Fibroblast of peridontal ligament (primary cell): Measurements from ENCODE around the gene BOLA2B.
"Not testable (repeated sequence)": the region's sequence is repeated elsewhere in the genome, so short reads cannot be mapped to it uniquely, and the experiment has no call there.

ENCODE experiments used
- DNase-seq: peaks from one replicate; pipeline ENCODE4 v3.0.0-alpha.2; 2010; ENCODE audit errors: extremely low read depth

BOLA2B gene

DNA sequence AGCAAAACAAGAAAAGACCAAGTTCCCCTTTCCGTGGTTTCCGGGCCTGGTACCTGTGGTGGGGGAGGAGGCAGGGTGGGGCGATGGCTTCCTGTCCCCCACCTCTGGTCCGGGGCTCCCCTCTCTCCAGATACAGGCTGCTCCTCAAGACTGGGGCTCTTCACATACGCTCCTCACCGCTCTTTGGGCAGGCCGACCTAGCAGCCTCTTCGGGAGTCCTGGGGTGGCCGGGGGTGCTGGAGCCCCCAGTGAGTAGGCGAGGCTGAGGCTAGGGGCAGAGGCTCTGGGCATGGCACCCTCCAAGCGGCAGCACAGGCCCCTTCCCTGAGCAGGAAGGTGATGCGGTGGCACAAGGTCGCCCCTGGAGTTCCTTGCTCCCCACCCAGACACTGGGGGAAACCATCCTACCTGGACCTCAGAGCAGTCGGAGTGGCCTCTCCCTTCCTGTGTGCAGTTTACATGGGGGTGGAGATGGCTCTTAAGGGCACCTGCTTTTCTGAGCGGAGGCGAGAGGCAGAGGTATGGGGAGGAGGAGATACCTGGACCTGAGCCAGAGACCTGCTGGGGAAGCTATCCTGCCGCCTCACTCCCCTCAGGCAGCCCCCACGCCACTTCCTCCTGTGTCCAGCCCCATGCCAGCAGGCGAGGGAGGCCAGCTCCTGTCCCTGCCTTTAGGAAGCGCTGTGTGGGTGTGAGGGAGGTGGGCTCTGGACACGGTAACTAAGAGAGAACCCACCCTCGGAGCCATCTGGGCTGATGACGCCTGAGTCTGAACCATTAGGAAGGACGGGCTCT lies 9.2 kb downstream of the BOLA2B start:
- DNase-seq: no peak

DNA sequence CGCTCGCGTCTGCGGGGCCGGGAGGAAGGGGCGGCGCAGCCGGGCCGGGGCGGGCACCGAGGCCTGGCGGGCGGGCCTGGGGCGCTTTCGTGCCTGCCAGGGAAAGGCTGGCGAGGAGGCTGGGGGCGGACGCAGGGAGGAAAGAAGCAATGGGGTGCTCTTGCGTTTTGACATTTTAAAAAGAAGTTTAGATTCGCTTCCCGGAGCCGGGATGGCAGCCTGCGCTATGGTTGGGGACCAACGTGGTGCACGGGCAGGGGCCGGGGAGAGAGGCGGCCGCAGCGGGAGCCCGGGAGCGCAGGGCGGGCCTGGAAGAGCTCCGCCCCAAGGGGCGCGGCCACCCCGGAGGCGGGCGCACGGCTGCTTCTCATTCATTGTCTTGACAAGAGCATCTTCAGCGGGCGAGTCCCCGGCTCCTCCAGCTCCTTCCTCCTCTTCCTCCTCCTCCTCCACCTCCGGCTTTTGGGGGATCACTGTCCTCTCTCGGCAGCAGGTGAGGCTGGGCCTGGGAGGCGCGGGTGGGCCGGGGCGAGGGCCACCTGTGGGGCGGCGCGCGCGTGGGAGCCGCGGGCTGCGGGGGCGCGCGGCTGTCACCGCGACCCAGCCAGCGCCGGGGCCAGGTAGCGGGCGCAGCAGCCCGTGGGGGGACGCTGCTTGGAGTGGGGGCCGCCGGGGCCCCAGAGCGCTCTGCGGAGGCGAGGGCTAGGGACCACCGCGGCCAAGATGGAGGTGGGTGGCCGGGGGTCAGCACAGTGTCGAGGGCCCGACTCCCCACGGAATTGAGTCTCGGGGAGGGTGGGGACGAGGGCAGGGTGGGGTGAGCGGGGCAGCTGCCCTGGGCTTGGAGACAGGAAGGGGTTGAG lies 10.0 kb downstream of the BOLA2B start, which contains the start of gene CORO1A:
TSS of gene CORO1A (plus strand) at position 370 of the 863 bp plus-strand sequence. CDS start 1,608 bp downstream, outside the sequence.
- DNase-seq: peak; percentile 63

DNA sequence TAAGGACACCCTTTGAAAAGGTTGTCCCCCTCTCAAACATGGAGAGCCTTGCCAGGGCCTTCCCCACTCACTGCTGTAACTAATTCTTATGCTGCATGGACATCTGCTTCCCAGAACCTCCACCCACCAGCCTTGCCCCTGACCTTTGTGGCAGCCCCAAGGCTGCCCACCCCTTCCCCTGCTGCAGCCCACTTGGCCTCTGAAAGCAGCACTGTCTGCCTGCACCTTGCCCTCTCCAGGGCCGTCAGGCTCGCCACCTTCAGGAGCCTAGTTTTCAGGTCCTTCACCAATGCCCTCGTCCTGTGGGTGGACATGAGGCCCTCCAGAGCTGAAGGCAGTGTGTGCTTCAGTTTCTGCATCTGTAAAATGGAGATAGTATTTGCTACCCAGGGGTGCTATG lies 12.7 kb downstream of the BOLA2B start:
- DNase-seq: no peak

DNA sequence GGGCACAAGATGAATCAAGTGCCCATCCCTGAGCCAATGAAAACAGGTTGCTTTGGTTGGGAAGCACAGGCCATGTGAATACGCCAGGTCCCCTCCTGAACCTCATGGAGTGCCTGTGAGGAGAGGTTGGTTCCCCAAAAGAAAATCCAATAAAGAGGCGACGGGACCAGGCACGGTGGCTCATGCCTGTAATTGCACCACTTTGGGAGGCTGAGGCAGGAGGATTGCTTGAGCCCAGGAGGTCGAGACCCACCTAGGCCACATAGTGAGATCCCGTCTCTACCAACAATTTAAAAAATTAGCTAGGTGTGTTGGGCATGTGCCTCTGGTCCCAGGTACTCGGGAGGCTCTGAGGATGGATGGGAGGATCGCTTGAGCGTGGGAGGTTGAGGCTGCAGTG lies 13.5 kb downstream of the BOLA2B start:
- no peak for DNase-seq

DNA sequence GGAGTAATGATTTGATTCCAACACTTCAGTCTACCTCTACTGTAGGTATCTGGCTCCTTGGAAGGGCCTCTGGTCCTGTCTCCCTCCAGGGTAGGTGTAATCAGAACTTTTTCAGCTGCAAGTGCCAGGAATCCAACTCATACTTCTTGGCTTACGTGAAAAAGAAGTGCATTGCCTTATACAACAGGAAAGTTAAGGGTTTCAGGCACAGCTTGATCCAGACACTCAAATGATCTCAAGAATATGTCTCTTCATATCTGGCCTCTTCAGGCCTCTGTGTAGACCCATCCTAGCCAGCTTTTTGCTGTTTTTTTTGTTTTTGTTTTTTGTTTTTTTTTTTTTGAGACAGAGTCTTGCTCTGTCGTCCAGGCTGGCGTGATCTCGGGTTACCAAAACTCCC lies 14.3 kb downstream of the BOLA2B start:
- no peak for DNase-seq

DNA sequence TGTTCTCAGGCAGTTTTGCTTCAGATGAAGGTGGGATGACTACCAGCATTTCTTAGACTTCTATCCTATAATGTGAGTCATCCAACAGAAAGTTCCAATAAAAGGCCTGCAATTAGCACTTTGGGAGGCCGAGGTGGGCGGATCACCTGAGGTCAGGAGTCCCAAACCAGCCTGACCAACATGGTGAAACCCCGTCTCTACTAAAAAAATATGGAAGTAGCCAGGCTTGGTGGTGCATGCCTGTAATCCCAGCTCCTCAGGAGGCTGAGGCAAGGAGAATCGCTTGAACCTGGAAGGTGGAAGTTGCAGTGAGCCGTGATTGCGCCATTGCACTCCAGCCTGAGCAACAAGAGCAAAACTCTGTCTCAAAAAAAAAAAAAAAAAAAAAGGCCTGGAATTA lies 16.6 kb downstream of the BOLA2B start:
- DNase-seq: not testable (repeated sequence)

DNA sequence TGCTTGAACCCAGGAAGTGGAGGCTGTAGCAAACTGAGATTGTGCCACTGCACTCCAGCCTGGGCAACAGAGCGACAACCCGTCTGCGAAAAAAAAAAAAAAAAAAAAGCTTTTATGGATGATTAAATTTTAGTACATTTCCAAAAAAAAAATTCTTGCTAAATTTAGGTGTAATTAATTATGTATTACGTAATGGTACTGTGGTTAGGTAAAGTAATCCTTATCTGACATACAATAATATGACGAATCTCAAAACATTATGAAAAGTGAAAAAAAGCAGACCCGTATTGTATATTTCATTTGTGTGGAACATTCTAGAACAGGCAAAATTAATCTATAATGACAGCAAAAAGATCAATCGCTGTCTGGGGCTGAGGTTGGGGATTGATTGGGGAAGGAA lies 20.4 kb downstream of the BOLA2B start:
- DNase-seq: no peak

DNA sequence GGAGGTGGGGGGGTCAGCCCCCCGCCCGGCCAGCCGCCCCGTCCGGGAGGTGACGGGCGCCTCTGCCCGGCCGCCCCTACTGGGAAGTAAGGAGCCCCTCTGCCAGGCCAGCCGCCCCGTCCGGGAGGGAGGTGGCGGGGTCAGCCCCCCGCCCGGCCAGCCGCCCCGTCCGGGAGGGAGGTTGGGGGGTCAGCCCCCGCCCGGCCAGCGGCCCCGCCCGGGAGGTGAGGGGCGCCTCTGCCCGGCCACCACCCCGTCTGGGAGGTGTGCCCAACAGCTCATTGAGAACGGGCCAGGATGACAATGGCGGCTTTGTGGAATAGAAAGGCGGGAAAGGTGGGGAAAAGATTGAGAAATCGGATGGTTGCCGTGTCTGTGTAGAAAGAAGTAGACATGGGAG lies 23.3 kb downstream of the BOLA2B start:
- not testable (repeated sequence) for DNase-seq

DNA sequence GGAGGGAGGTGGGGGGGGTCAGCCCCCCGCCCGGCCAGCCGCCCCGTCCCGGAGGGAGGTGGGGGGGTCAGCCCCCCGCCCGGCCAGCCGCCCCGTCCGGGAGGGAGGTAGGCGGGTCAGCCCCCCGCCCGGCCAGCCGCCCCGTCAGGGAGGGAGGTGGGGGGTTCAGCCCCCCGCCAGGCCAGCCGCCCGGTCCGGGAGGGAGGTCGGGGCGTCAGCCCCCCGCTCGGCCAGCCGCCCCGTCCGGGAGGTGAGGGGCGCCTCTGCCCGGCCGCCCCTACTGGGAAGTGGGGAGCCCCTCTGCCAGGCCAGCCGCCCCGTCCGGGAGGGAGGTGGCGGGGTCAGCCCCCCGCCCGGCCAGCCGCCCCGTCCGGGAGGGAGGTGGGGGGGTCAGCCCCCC lies 24.1 kb downstream of the BOLA2B start:
- DNase-seq: not testable (repeated sequence)

DNA sequence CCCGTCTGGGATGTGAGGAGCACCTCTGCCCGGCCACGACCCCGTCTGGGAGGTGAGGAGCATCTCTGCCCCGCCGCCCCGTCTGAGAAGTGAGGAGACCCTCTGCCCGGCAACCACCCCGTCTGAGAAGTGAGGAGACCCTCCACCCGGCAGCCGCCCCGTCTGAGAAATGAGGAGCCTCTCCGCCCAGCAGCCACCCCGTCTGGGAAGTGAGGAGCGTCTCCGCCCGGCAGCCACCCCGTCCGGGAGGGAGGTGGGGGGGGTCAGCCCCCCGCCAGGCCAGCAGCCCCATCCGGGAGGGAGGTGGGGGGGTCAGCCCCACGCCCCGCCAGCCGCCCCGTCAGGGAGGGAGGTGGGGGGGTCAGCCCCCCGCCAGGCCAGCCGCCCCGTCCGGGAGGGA lies 24.7 kb downstream of the BOLA2B start:
- not testable (repeated sequence) for DNase-seq

DNA sequence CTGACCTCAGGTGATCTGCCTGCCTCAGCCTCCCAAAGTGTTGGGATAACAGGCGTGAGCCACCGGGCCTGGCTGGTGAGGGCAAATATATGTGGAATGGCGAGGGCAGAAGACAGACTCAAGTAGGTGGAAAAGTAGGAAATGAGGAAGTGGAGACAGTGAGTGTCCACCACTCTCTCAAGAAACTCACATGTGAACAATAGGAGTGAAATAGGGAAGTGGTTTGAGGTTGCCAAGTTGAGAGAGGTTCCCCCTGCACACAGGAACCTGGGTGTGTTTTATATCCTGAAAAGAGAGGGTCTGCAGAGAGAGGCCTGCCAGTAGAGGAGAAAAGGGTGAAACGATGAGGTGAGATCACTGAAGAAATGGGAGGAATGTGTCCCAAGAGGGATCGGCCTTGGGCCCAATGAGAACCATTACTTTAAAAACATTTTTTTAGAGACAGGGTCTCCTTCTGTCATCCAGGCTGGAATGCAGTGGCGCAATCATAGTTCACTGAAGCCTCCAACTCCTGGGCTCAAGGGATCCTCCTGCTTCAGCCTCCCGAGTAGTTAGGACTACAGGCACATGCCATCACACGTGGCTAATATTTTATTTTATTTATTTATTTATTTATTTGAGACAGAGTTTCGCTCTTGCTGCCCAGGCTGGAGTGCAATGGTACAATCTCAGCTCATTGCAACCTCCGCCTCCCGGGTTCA lies 27.1 kb downstream of the BOLA2B start:
- DNase-seq: no peak

DNA sequence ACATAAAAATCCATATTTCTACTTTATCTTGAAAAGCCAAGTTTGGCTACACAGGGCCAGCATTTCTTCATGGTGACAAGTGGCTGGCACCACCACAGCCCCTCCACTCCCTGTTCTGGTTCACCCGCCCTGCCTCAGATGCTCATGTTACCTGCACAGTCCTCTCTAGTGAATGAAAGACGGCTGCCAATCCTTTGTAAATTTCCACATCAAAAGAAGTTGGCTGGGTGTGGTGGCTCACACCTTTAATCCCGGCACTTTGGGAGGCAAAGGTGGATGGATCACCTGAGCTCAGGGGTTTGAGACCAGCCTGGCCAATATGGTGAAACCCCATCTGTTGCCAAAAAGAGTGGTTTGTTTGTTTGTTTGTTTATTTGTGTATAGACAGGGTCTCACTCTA lies 29.9 kb downstream of the BOLA2B start:
- no peak for DNase-seq

DNA sequence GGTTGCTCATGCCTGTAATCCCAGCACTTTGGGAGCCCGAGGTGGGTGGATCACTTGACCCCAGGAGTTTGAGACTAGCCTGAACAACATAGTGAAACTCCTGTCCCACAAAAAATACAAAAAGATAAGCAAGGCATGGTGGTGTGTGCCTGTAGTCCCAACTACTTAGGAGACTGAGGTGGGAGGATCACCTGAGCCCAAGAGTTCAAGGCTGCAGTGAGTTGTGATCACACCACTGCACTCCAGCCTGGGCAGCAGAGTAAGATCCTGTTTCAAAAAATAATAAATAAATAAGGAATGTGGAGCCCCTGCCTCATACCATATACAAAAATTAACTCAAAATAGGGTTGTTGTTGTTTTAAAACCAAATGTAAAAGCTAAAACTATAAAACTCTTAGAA lies 36.3 kb downstream of the BOLA2B start:
- DNase-seq: no peak

DNA sequence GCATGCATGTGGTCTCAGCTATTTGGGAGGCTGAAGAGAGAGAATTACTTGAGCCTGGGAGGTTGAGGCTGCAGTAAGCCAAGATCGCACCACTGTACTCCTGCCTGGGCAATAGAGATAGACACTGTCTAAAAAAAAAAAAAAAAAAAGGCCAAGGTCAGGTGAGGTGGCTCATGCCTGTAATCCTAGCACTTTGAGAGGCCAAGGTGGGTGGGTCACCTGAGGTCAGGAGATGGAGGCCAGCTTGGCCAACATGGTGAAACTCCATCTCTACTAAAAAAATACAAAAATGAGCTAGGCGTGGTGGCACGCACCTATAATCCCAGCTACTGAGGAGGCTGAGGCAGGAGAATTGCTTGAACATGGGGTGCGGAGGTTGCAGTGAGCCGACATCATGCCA lies 38.3 kb downstream of the BOLA2B start:
- DNase-seq: no peak

DNA sequence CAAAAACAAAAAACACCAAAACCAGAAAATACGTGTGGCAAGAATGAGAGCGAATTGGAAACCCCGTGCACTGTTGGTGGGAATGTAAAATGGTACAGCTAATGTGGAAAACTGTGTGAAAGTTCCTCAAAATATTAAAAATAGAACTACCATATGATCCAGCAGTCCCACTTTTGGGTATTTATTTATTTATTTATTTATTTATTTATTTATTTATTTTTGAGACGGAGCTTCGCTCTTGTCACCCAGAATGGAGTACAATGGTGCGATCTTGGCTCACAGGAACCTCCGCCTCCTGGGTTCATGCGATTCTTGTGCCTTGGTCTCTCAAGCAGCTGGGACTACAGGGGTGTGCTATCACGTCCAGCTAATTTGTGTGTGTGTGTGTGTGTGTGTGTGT lies 40.9 kb downstream of the BOLA2B start:
- DNase-seq: no peak

DNA sequence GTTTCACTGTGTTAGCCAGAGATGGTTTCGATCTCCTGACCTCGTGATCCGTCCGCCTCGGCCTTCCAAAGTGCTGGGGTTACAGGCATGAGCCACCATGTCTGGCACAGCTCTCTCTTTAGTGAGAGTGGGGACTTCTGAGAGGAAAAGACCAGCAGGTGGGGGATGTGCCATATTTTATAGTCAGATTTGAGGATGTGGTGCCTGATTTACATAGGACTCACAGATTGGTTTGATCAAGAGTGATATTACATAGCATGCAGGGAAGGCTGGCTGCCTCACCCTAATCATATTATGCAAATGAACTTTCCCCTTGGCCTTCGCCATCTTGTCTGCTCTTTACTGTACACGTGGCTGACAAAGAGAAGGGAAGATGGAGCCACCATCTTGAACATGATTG lies 42.4 kb downstream of the BOLA2B start:
- DNase-seq: no peak

DNA sequence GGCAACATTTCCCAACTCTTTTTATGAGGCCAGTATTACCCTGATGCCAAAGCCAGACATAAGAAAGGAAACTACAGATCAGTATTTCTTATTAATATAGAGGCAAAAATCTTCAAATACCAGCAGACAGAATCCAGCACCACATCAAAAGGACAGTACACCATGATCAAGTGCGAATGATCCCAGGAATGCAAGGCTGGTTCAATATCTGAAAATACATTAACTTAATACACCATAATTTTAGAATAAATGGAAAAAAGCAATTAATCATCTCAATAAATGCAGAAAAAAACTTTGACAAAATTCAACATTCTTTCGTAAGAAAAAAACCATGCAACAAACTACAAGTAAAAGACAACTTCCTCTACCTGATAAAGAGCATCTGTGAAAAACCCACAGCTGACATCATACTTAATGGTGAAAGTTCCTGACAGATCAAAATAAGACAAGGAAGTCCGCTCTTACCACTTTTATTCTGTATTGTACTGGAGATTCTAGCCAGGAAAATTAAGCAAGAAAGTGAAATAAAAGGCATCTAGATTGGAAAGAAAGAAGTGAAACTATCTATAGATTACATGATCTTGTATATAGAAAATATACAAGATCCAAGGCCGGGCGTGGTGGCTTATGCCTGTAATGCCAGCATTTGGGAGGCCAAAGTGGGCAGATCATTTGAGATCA lies 44.1 kb downstream of the BOLA2B start:
- DNase-seq: no peak

DNA sequence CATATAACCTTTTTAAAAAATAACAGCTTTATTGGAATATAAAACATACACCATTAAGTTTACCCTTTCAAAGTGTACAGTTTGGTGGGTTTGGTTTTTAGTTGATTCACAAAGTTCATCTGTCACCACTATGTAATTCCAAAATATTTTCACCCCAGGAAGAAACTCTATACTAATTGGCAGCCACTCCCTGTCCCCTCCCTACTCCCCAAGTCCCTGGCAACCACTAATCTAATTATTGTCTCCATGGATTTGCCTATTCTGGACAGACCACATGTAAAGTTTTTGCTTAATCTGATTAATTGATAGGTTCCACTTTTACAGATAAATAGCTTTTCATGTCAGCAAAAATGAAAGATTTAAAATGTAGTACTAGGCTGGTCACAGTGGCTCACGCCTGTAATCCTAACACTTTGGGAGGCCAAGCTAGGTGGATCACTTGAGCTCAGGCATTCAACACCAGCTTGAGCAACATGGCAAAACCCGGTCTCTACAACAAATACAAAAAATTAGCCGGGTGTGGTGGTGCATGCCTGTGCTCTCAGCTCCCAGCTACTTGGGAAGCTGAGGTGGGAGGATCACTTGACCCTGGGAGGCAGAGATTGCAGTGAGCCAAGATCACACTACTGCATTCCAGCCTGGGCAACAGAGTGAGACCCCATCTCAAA lies 45.5 kb downstream of the BOLA2B start:
- no peak for DNase-seq

DNA sequence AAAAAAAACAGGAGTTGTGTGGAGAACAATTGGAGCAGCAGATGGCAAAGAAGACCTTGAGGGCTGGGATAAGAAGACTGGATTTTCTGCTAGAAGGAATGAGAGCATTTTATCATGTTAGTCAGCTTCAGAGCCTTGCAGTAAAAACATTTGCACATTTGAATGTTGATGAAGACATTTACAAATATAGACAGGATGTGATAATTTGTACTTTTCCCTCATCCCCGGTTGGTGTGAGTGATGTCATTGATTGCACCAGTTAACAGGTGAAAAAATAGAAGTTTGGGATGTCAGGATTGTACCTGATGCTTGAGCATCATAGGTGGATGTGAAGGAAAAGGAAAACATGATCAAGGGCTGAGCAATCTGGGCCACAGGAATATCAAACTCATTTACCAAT lies 47.8 kb downstream of the BOLA2B start:
- no peak for DNase-seq

DNA sequence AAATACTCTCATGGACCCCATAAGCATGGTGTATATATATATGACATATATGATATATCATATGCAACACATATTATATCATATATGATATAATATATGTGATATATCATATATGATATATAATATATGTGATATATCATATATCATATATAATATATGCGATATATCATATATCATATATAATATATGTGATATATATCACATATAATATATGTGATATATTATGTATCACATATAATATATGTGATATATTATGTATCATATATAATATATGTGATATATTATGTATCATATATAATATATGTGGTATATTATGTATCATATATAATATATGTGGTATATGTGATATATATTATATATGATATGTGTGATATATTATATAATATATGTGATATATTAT lies 48.5 kb downstream of the BOLA2B start:
- DNase-seq: no peak

DNA sequence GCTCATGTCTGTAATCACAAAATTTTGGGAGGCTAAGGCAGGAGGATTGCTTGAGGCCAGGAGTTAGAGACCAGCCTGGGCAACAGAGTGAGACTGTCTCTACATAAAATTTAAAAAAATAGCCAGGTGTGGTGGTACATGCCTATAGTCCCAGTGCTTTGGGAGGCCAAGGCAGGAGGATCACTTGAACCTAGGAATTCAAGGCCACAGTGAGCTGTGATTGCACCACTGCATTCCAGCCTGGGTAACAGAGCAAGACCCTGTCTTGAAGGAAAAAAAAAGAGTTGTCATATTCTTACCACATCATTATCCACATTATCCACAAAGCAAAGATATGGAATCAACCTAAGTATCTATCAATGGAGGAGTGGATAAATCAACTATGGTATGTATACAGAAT lies 49.4 kb downstream of the BOLA2B start:
- DNase-seq: no peak
